Neural progenitor cell (in vitro differentiated cells): Measurements from ENCODE around the gene HNRNPA1.

Experiments used
- EZH2 ChIP-seq: fragments of 200-600 bp; sonication (generic); IDR thresholded peaks from 2 replicates; pipeline ENCODE4 v1.6.1; 2017; ENCODE audit warnings: antibody characterized with exemption, mild to moderate bottlenecking, moderate library complexity
- EZH2phosphoT487 ChIP-seq: fragments of 200-600 bp; sonication (generic); IDR thresholded peaks from 2 replicates; pipeline ENCODE4 v1.6.1; 2017; ENCODE audit warnings: antibody characterized with exemption
- TF ChIP-seq, protein P1 (sequence below): fragments of 200-600 bp; sonication (generic); IDR thresholded peaks from 2 replicates; pipeline ENCODE4 v1.5.1; 2017; ENCODE audit warnings: antibody characterized with exemption, mild to moderate bottlenecking

DNA sequence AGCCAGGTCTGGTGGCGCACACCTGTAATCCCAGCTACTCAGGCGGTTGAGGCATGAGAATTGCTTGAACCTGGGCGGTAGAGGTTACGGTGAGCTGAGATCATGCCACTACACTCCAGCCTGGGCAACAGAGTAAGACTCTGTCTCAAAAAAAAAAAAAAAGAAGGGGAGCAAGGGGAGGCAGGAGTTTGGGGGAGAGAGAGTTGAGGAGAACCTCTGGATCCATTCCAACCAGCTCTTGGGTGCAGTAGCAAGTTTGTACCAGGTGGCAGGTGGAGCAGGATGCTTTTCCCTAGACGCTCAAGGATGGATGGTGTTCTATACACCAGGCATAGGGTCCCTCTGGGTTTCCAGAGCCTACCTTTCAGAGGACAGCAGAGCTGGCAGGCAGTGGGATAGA lies 18.4 kb downstream of the HNRNPA1 start:
- TF ChIP-seq, protein P1, sequence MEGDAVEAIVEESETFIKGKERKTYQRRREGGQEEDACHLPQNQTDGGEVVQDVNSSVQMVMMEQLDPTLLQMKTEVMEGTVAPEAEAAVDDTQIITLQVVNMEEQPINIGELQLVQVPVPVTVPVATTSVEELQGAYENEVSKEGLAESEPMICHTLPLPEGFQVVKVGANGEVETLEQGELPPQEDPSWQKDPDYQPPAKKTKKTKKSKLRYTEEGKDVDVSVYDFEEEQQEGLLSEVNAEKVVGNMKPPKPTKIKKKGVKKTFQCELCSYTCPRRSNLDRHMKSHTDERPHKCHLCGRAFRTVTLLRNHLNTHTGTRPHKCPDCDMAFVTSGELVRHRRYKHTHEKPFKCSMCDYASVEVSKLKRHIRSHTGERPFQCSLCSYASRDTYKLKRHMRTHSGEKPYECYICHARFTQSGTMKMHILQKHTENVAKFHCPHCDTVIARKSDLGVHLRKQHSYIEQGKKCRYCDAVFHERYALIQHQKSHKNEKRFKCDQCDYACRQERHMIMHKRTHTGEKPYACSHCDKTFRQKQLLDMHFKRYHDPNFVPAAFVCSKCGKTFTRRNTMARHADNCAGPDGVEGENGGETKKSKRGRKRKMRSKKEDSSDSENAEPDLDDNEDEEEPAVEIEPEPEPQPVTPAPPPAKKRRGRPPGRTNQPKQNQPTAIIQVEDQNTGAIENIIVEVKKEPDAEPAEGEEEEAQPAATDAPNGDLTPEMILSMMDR = no peak
- TF ChIP-seq EZH2 = no peak
- TF ChIP-seq EZH2phosphoT487 = no peak
